H1 (cell line): ENCODE data around the gene MEIOB. TPM values are rescaled to one million over a fixed set of nuclear protein-coding genes. Genes with fewer than 3 reads are reported as not detected.

Experiments
- CTCF ChIA-PET: fragments of 300-600 bp; sonication (Branson Sonifier 250); formaldehyde crosslinking; loops from one replicate; lab custom pipeline; 2021; ENCODE audit not compliant: partially characterized antibody; lab: Charles Lee
- POLR2A ChIA-PET: fragments of 300-600 bp; sonication (Branson Sonifier 250); formaldehyde crosslinking; loops from one replicate; lab custom pipeline; 2021; ENCODE audit warnings: inconsistent platforms; ENCODE audit not compliant: partially characterized antibody; lab: Charles Lee
- DNase-seq, 2 experiments: peaks; one replicate each; pipeline versions ENCODE4 v3.0.0 to v3.0.0-alpha.2; 2010 to 2022; ENCODE audit warnings: low spot score in 2 of 2, low read depth in 1 of 2, mixed read lengths in 1 of 2
- FAIRE-seq: peaks from 2 replicates; lab custom pipeline; 2011; peaks lifted over from hg19 to GRCh38; lab: Jason Lieb, UNC
- H2AFZ ChIP-seq: 2 replicates; pipeline ENCODE4 v1.8.1; 2012; ENCODE audit warnings: low read length, inconsistent platforms
- H2AK5ac ChIP-seq: 2 replicates; pipeline ENCODE4 v1.6.1; 2013; ENCODE audit warnings: low read depth, low read length
- H2BK120ac ChIP-seq: replicated peaks from 2 replicates; pipeline ENCODE3; 2013; ENCODE audit warnings: low read depth, low read length, inconsistent platforms
- H2BK12ac ChIP-seq: 2 replicates; pipeline ENCODE4 v1.6.1; 2013; ENCODE audit warnings: low read depth, low read length
- H2BK15ac ChIP-seq: 2 replicates; pipeline ENCODE4 v1.6.1; 2013; ENCODE audit warnings: low read length
- H2BK20ac ChIP-seq: 2 replicates; pipeline ENCODE4 v1.6.1; 2013; ENCODE audit warnings: low read length
- H2BK5ac ChIP-seq: 2 replicates; pipeline ENCODE4 v1.6.1; 2013; ENCODE audit warnings: low read depth, low read length
- H3K14ac ChIP-seq: 2 replicates; pipeline ENCODE4 v1.6.1; 2013; ENCODE audit warnings: inconsistent platforms; ENCODE audit not compliant: insufficient read length
- H3K18ac ChIP-seq: 2 replicates; pipeline ENCODE4 v1.6.1; 2013; ENCODE audit warnings: low read length; ENCODE audit errors: extremely low read depth
- H3K23ac ChIP-seq: 2 replicates; pipeline ENCODE4 v1.6.1; 2013; ENCODE audit warnings: inconsistent platforms; ENCODE audit not compliant: insufficient read length
- H3K23me2 ChIP-seq: 2 replicates; pipeline ENCODE4 v1.6.1; 2013; ENCODE audit warnings: low read depth, low read length
- H3K27ac ChIP-seq: 2 replicates; pipeline ENCODE4 v1.6.1; 2011; ENCODE audit warnings: low read depth, low read length, inconsistent platforms
- H3K27me3 ChIP-seq, 4 experiments: replicated peaks in 1 of 4; 1 replicate in 1 of 4; 2 replicates in 3 of 4; pipeline versions ENCODE4 v1.6.1 to v1.8.1; 2011 to 2013; ENCODE audit warnings: low read length in 3 of 4, mild to moderate bottlenecking in 3 of 4, inconsistent platforms in 2 of 4, mixed read lengths in 2 of 4, moderate library complexity in 1 of 4; ENCODE audit not compliant: control insufficient read depth in 3 of 4, insufficient read depth in 3 of 4; ENCODE audit errors: extremely low read depth in 1 of 4
- H3K36me3 ChIP-seq, 4 experiments: 2 replicates each; pipeline versions ENCODE4 v1.6.1 to v1.8.1; 2011 to 2013; ENCODE audit warnings: mild to moderate bottlenecking in 4 of 4, low read length in 3 of 4, moderate library complexity in 2 of 4, control low read depth in 1 of 4, inconsistent platforms in 1 of 4; ENCODE audit not compliant: insufficient read depth in 4 of 4, control insufficient read depth in 2 of 4
- H3K4ac ChIP-seq: replicated peaks from 2 replicates; pipeline ENCODE3; 2013; ENCODE audit warnings: low read length, low read depth, mixed read lengths, inconsistent platforms; ENCODE audit not compliant: insufficient read length
- H3K4me1 ChIP-seq, 4 experiments: replicated peaks in 1 of 4; 1 replicate in 1 of 4; 2 replicates in 3 of 4; pipeline versions ENCODE4 v1.6.1 to v1.8.1; 2011 to 2013; ENCODE audit warnings: low read length in 3 of 4, inconsistent platforms in 2 of 4, mixed read lengths in 1 of 4; ENCODE audit not compliant: insufficient read depth in 4 of 4, control insufficient read depth in 3 of 4
- H3K4me2 ChIP-seq, 2 experiments: 2 replicates each; pipeline versions ENCODE4 v1.6.1 to v1.8.1; 2011 to 2013; ENCODE audit warnings: low read depth in 2 of 2, low read length in 2 of 2, control low read depth in 1 of 2, inconsistent platforms in 1 of 2, mild to moderate bottlenecking in 1 of 2; ENCODE audit not compliant: insufficient read depth in 1 of 2
- H3K4me3 ChIP-seq, 4 experiments: fragments of 200-600, 300-600 bp in 1 of 4; sonication (generic), shearing (Covaris generic), sonication (Bioruptor Twin) in 1 of 4; 2 replicates each; pipeline versions ENCODE4 v1.5.1 to v1.8.1; 2011 to 2016; ENCODE audit warnings: low read length in 4 of 4, low read depth in 3 of 4, control low read depth in 2 of 4, inconsistent platforms in 2 of 4, mild to moderate bottlenecking in 2 of 4, mixed read lengths in 1 of 4, moderate library complexity in 1 of 4; ENCODE audit not compliant: insufficient read depth in 2 of 4; ENCODE audit errors: extremely low read depth in 1 of 4
- H3K56ac ChIP-seq: replicated peaks from 2 replicates; pipeline ENCODE3; 2013; ENCODE audit warnings: low read depth, mild to moderate bottlenecking, mixed read lengths, low read length, inconsistent platforms; ENCODE audit not compliant: insufficient read length
- H3K79me1 ChIP-seq: 2 replicates; pipeline ENCODE4 v1.6.1; 2013; ENCODE audit warnings: low read depth, low read length, control low read depth
- H3K79me2 ChIP-seq, 2 experiments: 2 replicates each; pipeline versions ENCODE4 v1.6.1 to v1.8.1; 2012 to 2013; ENCODE audit warnings: low read length in 2 of 2, mild to moderate bottlenecking in 2 of 2, inconsistent platforms in 1 of 2; ENCODE audit not compliant: insufficient read depth in 2 of 2, control insufficient read depth in 1 of 2
- H3K9ac ChIP-seq, 4 experiments: replicated peaks in 1 of 4; 1 replicate in 1 of 4; 2 replicates in 3 of 4; pipeline versions ENCODE4 v1.6.1 to v1.8.1; 2011 to 2013; ENCODE audit warnings: low read depth in 3 of 4, low read length in 3 of 4, control low read depth in 2 of 4, mild to moderate bottlenecking in 2 of 4, moderate library complexity in 2 of 4, inconsistent platforms in 1 of 4; ENCODE audit errors: extremely low read depth in 1 of 4
- H3K9me3 ChIP-seq, 2 experiments: 2 replicates each; pipeline versions ENCODE4 v1.6.1 to v1.8.1; 2012 to 2013; ENCODE audit warnings: mild to moderate bottlenecking in 2 of 2, moderate library complexity in 2 of 2, control low read depth in 1 of 2, inconsistent platforms in 1 of 2, low read depth in 1 of 2, low read length in 1 of 2, mixed read lengths in 1 of 2; ENCODE audit not compliant: insufficient read depth in 2 of 2
- H4K20me1 ChIP-seq, 2 experiments: replicated peaks in 1 of 2; 2 replicates each; pipeline versions ENCODE3 to v1.8.1; 2011 to 2013; ENCODE audit warnings: inconsistent platforms in 2 of 2, low read length in 2 of 2, mild to moderate bottlenecking in 1 of 2; ENCODE audit not compliant: insufficient read depth in 2 of 2, control insufficient read depth in 1 of 2
- H4K5ac ChIP-seq: 2 replicates; pipeline ENCODE4 v1.6.1; 2013; ENCODE audit warnings: low read length, low read depth, mixed read lengths, inconsistent platforms; ENCODE audit not compliant: insufficient read length
- H4K8ac ChIP-seq: 2 replicates; pipeline ENCODE4 v1.8.0; 2013; ENCODE audit warnings: mild to moderate bottlenecking, moderate library complexity, low read length, inconsistent platforms; ENCODE audit not compliant: insufficient read depth; ENCODE audit errors: extremely low read depth
- H4K91ac ChIP-seq: replicated peaks from 2 replicates; pipeline ENCODE3; 2013; ENCODE audit warnings: low read length, mixed read lengths, inconsistent platforms; ENCODE audit not compliant: insufficient read length
- EZH2 ChIP-seq: fragments of 200-600 bp; sonication (generic); IDR thresholded peaks from 2 replicates; pipeline ENCODE4 v1.7.1; 2012; ENCODE audit warnings: low read depth, mild to moderate bottlenecking, moderate library complexity, low read length, inconsistent platforms; ENCODE audit not compliant: severe bottlenecking
- WGBS, 2 experiments: shearing (Covaris generic) in 1 of 2; methylation state at CpG; one replicate each; pipeline versions ENCODE4 v1.1.6 to v1.1.7; 2013 to 2015; ENCODE audit warnings: low lambda C conversion rate in 2 of 2, mixed read lengths in 2 of 2, inconsistent platforms in 1 of 2, low coverage in 1 of 2, missing lambda C conversion rate in 1 of 2; ENCODE audit not compliant: insufficient replicate concordance in 2 of 2, insufficient coverage in 1 of 2, insufficient read length in 1 of 2; ENCODE audit errors: extremely low coverage in 1 of 2, missing lambda C conversion rate in 1 of 2; 5-methylcytosine and 5-hydroxymethylcytosine counted together
- polyA plus RNA-seq, 7 experiments: library from polyadenylated mRNA; depleted of rRNA in 3 of 7; stranded (reverse) in 5 of 7; unstranded in 2 of 7; fragments of >200 nt in 5 of 7; fragments of 200-250 nt in 2 of 7; gene quantifications; 1 replicate in 5 of 7; 2 replicates in 1 of 7; 4 replicates in 1 of 7; pipeline versions ENCODE4 v1.2.1 to v1.2.3, GENCODE V29; 2011 to 2013; ENCODE audit warnings: missing spikeins in 2 of 7, mixed read lengths in 2 of 7
- total RNA-seq: library from RNA; stranded (reverse); fragmentation: NEBNext Ultra II Directional; extraction: Animal tissue kit (Norgen Biotek cat#: 25700); gene quantifications from 2 replicates; pipeline ENCODE4 v1.2.1, GENCODE V29; 2021

The MEIOB gene
- total and polyA plus RNA-seq, 2 of the 8 experiments (the other 6 are each of a cell fraction or from before 2014, with no cell fraction given) = 0.63 to 1.1 TPM

- FAIRE-seq = no peak
- Histone ChIP-seq H4K5ac (no peak overlapping the region), H3K9me3 (no peaks in the 10 kb centered on the region), H3K36me3 (peaks cover 0 to 7% (median 0%) of the 10 kb centered on the region in 4 experiments; a peak in 1 of 8 replicates), H3K18ac (peak overlapping the region; percentile 78; the same call in 1 of the 2 replicates), H4K20me1 (peaks cover under 1 to 9% of the 10 kb centered on the region in 2 experiments), H3K4ac (peak overlapping the region; percentile 59), H3K4me2 (peak overlapping the region in 1 of 2 experiments; percentile 1; a peak in 1 of 4 replicates), H3K23ac (no peak overlapping the region), H3K4me1 (peaks cover 0 to 31% (median 20%) of the 10 kb centered on the region in 4 experiments; a peak in 6 of 7 replicates), H3K9ac (no peak overlapping the region), H2BK15ac (0 out of 2 replicates have a peak overlapping the region, but pooled peaks have one; percentile 61), H3K56ac (no peak overlapping the region), H2AK5ac (no peak overlapping the region), H3K23me2 (peaks cover 7% of the 10 kb centered on the region; the same call in 1 of the 2 replicates), H3K4me3 (no peak overlapping the region), H3K79me1 (no peaks in the 10 kb centered on the region), H2BK12ac (peak overlapping the region; percentile 84; the same call in 1 of the 2 replicates), H3K27ac (no peak overlapping the region), H4K8ac (peak overlapping the region; percentile 28; the same call in 1 of the 2 replicates), H3K27me3 (peaks cover 23 to 47% (median 41%) of the 10 kb centered on the region in 4 experiments), H2BK20ac (no peak overlapping the region), H4K91ac (no peak overlapping the region), H3K79me2 (no peaks in the 10 kb centered on the region), H2BK120ac (no peak overlapping the region), H2AFZ (no peak overlapping the region), H2BK5ac (peak overlapping the region; percentile 66; the same call in 1 of the 2 replicates), H3K14ac (no peak overlapping the region)
- DNase-seq = no peak
- WGBS, 2 experiments = 73% methylated on average over 14 of the region's 15 CpGs; no CpG with 5 or more reads in 1 of the 2 experiments
- POLR2A ChIA-PET = interaction anchor here (0.9 to 1.9 kb wide), 6 partner anchors 9 to 141 kb away, joined by 3 to 7 read pairs (median 4); partner anchors contain the start of genes EME2, FAHD1, HAGH and MRPS34
- CTCF ChIA-PET = interaction anchor here (0.6 to 4.0 kb wide), 7 partner anchors 10 to 498 kb away, joined by 3 to 19 read pairs (median 7); no protein-coding TSS in a partner anchor
- no peak for TF ChIP-seq EZH2
Measured at GRCh38 chr16:1914084-1914608, 42.2 kb upstream of the MEIOB start.
